Epidermal melanocyte (primary cell): Measurements from ENCODE around the gene MYL6.
A peak's percentile ranks its signal among the peaks of the same experiment; 100 is the strongest.
"Not testable (repeated sequence)": the region's sequence is repeated elsewhere in the genome, so short reads cannot be mapped to it uniquely, and the experiment has no call there.

Source experiments
- DNase-seq: peaks from one replicate; pipeline ENCODE4 v3.0.0; 2011; ENCODE audit warnings: low spot score; ENCODE audit not compliant: insufficient read length

Gene MYL6

GRCh38 chr12:56189099-56189917, 31.1 kb downstream of the MYL6 start, which contains the start of gene SMARCC2:
Gene SMARCC2 (minus strand): TSS chr12:56189483. CDS start chr12:56189461, 22 bp downstream.
- peak; percentile 86 for DNase-seq

- DNase-seq = no peak
These were observed 31.9 kb downstream of the MYL6 start for GRCh38 chr12:56189918-56190694.

GRCh38 chr12:56190695-56191155, 32.6 kb downstream of the MYL6 start:
- no peak for DNase-seq

GRCh38 chr12:56192582-56192981, 34.4 kb downstream of the MYL6 start:
- DNase-seq = no peak

GRCh38 chr12:56193025-56193578, 34.9 kb downstream of the MYL6 start:
- DNase-seq = peak; percentile 83

- not testable (repeated sequence) for DNase-seq
These were observed 38.8 kb downstream of the MYL6 start for GRCh38 chr12:56196818-56197550.

GRCh38 chr12:56197921-56198635, 39.9 kb downstream of the MYL6 start:
- DNase-seq = no peak

- DNase-seq = no peak
These were observed 40.7 kb downstream of the MYL6 start for GRCh38 chr12:56198836-56199235.

GRCh38 chr12:56202366-56202765, 44.2 kb downstream of the MYL6 start:
- no peak for DNase-seq

GRCh38 chr12:56202838-56203237, 44.7 kb downstream of the MYL6 start:
- DNase-seq = no peak

GRCh38 chr12:56204275-56204674, 46.1 kb downstream of the MYL6 start:
- DNase-seq = no peak

GRCh38 chr12:56205445-56205844, 47.3 kb downstream of the MYL6 start:
- no peak for DNase-seq

- peak; percentile 57 for DNase-seq
These were observed 48.5 kb downstream of the MYL6 start for GRCh38 chr12:56206452-56207166.

- DNase-seq = no peak
These were observed 49.8 kb downstream of the MYL6 start for GRCh38 chr12:56208006-56208405.
